H1 (cell line): ENCODE measurements around the gene ATF7IP2. TPM values are rescaled to one million over a fixed set of nuclear protein-coding genes. Genes with fewer than 3 reads are reported as not detected.

Source experiments
- POU5F1 ChIP-seq: IDR thresholded peaks from 2 replicates; pipeline ENCODE4 v1.6.1; 2011; ENCODE audit warnings: low read depth, mild to moderate bottlenecking, low read length, moderate library complexity
- SIX5 ChIP-seq: IDR thresholded peaks from 2 replicates; pipeline ENCODE4 v1.6.1; 2011; ENCODE audit warnings: mild to moderate bottlenecking, low read depth, low read length
- polyA plus RNA-seq, 7 experiments: library from polyadenylated mRNA; depleted of rRNA in 3 of 7; stranded (reverse) in 5 of 7; unstranded in 2 of 7; fragments of >200 nt in 5 of 7; fragments of 200-250 nt in 2 of 7; gene quantifications; 1 replicate in 5 of 7; 2 replicates in 1 of 7; 4 replicates in 1 of 7; pipeline versions ENCODE4 v1.2.1 to v1.2.3, GENCODE V29; 2011 to 2013; ENCODE audit warnings: missing spikeins in 2 of 7, mixed read lengths in 2 of 7
- total RNA-seq: library from RNA; stranded (reverse); fragmentation: NEBNext Ultra II Directional; extraction: Animal tissue kit (Norgen Biotek cat#: 25700); gene quantifications from 2 replicates; pipeline ENCODE4 v1.2.1, GENCODE V29; 2021
- TF ChIP-seq, protein P1 (sequence below), 3 experiments: IDR thresholded peaks; 1 replicate in 2 of 3; 2 replicates in 1 of 3; pipeline versions ENCODE4 v1.5.1 to v1.6.1; 2011; ENCODE audit warnings: low read length in 3 of 3, mild to moderate bottlenecking in 3 of 3, inconsistent platforms in 2 of 3, low read depth in 1 of 3, moderate library complexity in 1 of 3; ENCODE audit not compliant: insufficient read depth in 1 of 3; ENCODE audit errors: control extremely low read depth in 1 of 3
- TF ChIP-seq, protein P2 (sequence below): fragments of 300-600 bp; sonication (generic); IDR thresholded peaks from 2 replicates; pipeline ENCODE4 v1.7.1; 2012; ENCODE audit warnings: low read length, moderate library complexity, mild to moderate bottlenecking, inconsistent platforms; ENCODE audit not compliant: insufficient replicate concordance

The ATF7IP2 gene
- total and polyA plus RNA-seq, 2 of the 8 experiments (the other 6 are each of a cell fraction or from before 2014, with no cell fraction given) = 28.7 to 32.8 TPM

DNA sequence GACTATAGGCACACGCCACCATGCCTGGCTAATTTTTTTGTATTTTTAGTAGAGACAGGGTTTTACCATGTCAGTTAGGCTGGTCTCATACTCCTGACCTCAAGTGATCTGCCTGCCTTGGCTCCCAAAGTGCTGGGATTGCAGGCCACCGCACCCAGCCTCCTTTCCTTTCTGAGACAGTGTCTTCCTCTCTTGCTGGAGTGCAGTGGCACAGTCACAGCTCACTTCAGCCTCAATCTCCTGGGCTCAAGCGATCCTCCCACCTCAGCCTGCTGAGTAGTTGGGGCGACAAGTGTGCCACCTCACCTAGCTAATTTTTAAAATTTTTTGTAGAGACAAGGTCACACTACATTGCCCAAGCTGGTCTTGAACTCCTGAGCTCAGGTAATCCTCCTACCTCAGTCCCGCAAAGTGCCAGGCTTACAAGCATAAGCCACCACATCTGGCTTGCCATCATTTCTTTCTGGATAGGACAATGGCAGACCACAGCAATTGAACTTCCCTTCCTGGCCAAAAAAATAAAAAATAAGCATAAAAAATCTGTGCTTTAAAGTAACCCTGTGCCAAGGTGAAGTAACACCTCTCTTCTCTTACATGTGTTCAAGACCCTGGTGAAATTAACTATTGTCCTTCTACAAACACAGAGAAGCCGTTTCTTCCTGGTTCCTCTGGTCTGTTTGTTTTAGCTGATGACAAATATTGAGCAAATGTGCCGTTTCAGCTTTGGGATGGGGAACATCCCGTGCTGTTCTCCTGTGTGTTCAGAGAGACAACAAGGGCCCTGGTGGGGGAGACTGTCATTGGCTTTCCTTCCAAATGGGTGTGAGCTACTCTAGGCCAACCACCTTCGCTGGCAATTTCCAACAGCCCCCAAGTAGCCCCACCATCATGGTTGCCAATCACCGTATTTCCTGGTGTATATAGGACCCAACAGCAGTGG lies 134.3 kb downstream of the ATF7IP2 start (continued):
- TF ChIP-seq, protein P1, sequence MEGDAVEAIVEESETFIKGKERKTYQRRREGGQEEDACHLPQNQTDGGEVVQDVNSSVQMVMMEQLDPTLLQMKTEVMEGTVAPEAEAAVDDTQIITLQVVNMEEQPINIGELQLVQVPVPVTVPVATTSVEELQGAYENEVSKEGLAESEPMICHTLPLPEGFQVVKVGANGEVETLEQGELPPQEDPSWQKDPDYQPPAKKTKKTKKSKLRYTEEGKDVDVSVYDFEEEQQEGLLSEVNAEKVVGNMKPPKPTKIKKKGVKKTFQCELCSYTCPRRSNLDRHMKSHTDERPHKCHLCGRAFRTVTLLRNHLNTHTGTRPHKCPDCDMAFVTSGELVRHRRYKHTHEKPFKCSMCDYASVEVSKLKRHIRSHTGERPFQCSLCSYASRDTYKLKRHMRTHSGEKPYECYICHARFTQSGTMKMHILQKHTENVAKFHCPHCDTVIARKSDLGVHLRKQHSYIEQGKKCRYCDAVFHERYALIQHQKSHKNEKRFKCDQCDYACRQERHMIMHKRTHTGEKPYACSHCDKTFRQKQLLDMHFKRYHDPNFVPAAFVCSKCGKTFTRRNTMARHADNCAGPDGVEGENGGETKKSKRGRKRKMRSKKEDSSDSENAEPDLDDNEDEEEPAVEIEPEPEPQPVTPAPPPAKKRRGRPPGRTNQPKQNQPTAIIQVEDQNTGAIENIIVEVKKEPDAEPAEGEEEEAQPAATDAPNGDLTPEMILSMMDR (IDR thresholded peaks at IDR 0.05; ENCODE audit: control extremely low read depth in 1 of 3, insufficient read depth in 1 of 3, low read depth in 1 of 3, low read length in 3 of 3) = no peak
- TF ChIP-seq, protein P2, sequence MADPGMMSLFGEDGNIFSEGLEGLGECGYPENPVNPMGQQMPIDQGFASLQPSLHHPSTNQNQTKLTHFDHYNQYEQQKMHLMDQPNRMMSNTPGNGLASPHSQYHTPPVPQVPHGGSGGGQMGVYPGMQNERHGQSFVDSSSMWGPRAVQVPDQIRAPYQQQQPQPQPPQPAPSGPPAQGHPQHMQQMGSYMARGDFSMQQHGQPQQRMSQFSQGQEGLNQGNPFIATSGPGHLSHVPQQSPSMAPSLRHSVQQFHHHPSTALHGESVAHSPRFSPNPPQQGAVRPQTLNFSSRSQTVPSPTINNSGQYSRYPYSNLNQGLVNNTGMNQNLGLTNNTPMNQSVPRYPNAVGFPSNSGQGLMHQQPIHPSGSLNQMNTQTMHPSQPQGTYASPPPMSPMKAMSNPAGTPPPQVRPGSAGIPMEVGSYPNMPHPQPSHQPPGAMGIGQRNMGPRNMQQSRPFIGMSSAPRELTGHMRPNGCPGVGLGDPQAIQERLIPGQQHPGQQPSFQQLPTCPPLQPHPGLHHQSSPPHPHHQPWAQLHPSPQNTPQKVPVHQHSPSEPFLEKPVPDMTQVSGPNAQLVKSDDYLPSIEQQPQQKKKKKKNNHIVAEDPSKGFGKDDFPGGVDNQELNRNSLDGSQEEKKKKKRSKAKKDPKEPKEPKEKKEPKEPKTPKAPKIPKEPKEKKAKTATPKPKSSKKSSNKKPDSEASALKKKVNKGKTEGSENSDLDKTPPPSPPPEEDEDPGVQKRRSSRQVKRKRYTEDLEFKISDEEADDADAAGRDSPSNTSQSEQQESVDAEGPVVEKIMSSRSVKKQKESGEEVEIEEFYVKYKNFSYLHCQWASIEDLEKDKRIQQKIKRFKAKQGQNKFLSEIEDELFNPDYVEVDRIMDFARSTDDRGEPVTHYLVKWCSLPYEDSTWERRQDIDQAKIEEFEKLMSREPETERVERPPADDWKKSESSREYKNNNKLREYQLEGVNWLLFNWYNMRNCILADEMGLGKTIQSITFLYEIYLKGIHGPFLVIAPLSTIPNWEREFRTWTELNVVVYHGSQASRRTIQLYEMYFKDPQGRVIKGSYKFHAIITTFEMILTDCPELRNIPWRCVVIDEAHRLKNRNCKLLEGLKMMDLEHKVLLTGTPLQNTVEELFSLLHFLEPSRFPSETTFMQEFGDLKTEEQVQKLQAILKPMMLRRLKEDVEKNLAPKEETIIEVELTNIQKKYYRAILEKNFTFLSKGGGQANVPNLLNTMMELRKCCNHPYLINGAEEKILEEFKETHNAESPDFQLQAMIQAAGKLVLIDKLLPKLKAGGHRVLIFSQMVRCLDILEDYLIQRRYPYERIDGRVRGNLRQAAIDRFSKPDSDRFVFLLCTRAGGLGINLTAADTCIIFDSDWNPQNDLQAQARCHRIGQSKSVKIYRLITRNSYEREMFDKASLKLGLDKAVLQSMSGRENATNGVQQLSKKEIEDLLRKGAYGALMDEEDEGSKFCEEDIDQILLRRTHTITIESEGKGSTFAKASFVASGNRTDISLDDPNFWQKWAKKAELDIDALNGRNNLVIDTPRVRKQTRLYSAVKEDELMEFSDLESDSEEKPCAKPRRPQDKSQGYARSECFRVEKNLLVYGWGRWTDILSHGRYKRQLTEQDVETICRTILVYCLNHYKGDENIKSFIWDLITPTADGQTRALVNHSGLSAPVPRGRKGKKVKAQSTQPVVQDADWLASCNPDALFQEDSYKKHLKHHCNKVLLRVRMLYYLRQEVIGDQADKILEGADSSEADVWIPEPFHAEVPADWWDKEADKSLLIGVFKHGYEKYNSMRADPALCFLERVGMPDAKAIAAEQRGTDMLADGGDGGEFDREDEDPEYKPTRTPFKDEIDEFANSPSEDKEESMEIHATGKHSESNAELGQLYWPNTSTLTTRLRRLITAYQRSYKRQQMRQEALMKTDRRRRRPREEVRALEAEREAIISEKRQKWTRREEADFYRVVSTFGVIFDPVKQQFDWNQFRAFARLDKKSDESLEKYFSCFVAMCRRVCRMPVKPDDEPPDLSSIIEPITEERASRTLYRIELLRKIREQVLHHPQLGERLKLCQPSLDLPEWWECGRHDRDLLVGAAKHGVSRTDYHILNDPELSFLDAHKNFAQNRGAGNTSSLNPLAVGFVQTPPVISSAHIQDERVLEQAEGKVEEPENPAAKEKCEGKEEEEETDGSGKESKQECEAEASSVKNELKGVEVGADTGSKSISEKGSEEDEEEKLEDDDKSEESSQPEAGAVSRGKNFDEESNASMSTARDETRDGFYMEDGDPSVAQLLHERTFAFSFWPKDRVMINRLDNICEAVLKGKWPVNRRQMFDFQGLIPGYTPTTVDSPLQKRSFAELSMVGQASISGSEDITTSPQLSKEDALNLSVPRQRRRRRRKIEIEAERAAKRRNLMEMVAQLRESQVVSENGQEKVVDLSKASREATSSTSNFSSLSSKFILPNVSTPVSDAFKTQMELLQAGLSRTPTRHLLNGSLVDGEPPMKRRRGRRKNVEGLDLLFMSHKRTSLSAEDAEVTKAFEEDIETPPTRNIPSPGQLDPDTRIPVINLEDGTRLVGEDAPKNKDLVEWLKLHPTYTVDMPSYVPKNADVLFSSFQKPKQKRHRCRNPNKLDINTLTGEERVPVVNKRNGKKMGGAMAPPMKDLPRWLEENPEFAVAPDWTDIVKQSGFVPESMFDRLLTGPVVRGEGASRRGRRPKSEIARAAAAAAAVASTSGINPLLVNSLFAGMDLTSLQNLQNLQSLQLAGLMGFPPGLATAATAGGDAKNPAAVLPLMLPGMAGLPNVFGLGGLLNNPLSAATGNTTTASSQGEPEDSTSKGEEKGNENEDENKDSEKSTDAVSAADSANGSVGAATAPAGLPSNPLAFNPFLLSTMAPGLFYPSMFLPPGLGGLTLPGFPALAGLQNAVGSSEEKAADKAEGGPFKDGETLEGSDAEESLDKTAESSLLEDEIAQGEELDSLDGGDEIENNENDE = no peak
- no peak for TF ChIP-seq POU5F1
- TF ChIP-seq SIX5 = no peak
